HG03139 (cell line): Measurements from ENCODE around the gene ATAD1.
"Not testable (repeated sequence)": the region's sequence is repeated elsewhere in the genome, so short reads cannot be mapped to it uniquely, and the experiment has no call there.

Experiments used
- ATAC-seq: cut with Tn5 transposase; IDR thresholded peaks from one replicate; pipeline ENCODE4 v1.9.1; 2021; ENCODE audit not compliant: unreplicated experiment

ATAD1 gene

GRCh38 chr10:87817609-87818504, at the start of gene ATAD1:
ATAD1 (minus strand) TSS chr10:87818226; CDS start chr10:87814599, 3,627 bp downstream.
- peak; percentile 71 for ATAC-seq

DNA sequence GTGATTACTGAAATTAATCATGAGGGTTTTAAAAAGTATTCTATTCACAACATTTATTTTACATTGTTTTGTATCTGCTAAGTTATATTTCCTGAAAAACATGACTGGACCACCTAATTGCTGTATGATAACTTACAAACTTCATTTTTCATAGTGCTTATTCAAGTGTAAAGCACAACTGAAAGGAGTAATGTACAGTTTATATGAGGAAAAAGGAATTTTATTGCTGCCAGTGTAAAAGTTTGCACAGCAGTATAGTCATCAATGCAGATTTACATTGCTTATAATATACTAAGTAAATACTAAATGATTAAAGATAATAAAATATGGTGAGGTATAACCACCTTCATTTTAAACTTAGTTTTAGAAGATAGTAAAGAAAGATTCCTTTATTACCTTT, 49.4 kb upstream of the ATAD1 start:
- no peak for ATAC-seq

GRCh38 chr10:87866412-87866974, 48.5 kb upstream of the ATAD1 start:
- no peak for ATAC-seq

- no peak for ATAC-seq
These were observed 47.3 kb upstream of the ATAD1 start for GRCh38 chr10:87865241-87865881.

GRCh38 chr10:87864496-87865059, 46.6 kb upstream of the ATAD1 start:
- no peak for ATAC-seq

DNA sequence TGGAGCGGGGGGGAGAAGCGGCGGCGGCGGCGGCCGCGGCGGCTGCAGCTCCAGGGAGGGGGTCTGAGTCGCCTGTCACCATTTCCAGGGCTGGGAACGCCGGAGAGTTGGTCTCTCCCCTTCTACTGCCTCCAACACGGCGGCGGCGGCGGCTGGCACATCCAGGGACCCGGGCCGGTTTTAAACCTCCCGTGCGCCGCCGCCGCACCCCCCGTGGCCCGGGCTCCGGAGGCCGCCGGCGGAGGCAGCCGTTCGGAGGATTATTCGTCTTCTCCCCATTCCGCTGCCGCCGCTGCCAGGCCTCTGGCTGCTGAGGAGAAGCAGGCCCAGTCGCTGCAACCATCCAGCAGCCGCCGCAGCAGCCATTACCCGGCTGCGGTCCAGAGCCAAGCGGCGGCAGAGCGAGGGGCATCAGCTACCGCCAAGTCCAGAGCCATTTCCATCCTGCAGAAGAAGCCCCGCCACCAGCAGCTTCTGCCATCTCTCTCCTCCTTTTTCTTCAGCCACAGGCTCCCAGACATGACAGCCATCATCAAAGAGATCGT, 46.0 kb upstream of the ATAD1 start:
- not testable (repeated sequence) for ATAC-seq

- ATAC-seq, result peak; percentile 30
These were observed 45.3 kb upstream of the ATAD1 start, which contains the start of the genes KLLN and PTEN for GRCh38 chr10:87863053-87863943. KLLN (minus strand) TSS chr10:87863533; CDS start chr10:87862487, 1,046 bp downstream. PTEN (plus strand) TSS chr10:87863625; CDS start chr10:87864470, 845 bp downstream.

GRCh38 chr10:87862679-87863052, 44.6 kb upstream of the ATAD1 start:
- ATAC-seq, result peak; percentile 7

DNA sequence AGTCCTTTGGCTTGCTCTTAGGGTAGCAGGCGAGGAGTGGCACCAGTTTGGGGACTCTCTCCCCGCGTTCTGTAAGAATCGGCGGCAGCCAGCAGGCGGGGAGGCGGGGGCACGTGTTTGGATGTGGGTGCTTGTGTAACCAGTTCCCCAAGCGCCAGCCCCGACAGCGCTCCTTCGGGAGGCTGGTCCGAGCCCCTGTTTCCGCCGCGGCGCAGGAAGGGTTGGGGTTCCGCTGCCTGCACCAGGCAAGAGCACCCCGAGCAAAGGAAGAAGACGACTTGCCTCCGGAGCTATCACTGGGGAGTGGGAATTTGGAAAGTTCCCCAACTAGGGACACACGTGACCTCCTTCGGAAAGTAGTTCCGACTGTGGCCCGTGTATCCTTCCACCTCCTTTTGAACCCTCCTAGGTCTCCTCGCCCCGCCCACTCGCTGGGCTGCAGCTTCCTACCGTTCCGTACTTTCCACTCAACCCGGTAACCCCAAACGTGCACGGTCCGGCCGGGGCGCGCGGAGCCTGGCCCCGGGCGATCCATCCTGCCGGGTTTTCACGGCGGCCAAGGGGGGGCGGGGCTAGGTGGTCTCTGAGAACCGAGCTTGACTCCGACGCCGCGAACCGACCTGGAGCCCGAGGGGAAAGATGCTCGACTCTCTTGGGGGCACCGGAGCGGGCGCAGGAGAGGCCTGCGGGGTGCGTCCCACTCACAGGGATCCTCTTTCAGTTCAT, 44.1 kb upstream of the ATAD1 start:
- peak; percentile 46 for ATAC-seq

DNA sequence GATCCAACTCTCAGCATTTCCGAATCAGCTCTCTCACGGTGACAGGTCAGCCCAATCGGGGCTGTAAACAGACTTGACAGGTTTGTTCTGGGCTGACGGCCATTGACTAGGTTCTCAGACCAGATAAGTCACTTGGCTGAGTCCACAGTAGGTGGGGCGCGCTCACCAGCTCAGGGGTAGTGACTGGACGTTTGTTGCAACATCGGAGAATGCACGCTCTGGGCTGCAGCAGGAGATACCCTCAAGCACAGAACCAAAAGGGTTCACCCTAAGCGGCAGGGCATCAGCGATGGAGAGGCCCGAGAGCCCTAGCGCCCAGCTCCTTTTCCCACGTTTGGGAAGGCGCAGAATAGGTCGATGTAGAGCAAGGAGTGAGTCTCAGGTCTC, 43.5 kb upstream of the ATAD1 start:
- peak; percentile 11 for ATAC-seq

- no peak for ATAC-seq
These were observed 42.9 kb upstream of the ATAD1 start for GRCh38 chr10:87860816-87861403.

DNA sequence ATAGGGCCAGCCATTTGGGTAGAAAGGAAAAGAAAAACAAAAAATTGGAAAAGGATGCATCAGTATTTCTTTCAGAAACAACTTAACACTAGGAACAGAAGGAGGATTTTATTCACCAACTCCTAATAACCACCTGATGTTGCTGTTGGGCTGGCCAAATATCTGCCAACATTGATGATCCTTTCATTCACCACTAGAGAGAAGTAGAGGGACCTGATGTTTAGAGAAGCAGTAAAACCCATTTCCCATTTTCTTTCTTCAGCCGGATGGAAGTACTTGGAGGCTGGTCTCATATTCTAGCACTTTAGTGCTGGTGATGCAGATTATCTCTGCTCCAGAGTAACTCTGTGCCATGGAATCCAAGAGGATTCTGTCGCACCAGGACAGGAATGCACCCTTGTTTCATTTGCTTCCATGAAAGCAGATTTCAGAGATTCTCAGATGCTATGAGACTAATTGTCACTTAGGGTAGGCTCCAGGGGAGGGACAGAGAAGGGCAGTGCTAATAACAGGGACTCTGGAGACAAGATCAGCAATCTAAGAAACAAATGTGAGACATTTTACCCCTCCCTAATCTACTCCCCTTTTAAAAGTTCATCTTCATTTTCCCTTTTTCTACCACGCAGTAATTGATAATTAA, 42.2 kb upstream of the ATAD1 start:
- no peak for ATAC-seq

DNA sequence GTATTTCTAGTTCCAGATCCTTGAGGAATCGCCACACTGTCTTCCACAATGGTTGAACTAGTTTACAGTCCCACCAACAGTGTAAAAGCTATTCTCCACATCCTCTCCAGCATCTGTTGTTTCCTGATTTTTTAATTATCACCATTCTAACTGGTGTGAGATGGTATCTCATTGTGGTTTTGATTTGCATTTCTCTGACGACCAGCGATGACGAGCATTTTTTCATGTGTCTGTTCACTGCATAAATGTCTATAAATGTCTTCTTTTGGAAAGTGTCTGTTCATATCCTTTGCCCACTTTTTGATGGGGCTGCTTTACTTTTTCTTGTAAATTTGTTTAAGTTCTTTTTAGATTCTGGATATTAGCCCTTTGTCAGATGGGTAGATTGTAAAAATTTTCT, 37.6 kb upstream of the ATAD1 start:
- ATAC-seq, result not testable (repeated sequence)

- ATAC-seq, result not testable (repeated sequence)
These were observed 37.2 kb upstream of the ATAD1 start for GRCh38 chr10:87855247-87855646.

- ATAC-seq, result no peak
These were observed 34.1 kb upstream of the ATAD1 start for GRCh38 chr10:87852089-87852488.

DNA sequence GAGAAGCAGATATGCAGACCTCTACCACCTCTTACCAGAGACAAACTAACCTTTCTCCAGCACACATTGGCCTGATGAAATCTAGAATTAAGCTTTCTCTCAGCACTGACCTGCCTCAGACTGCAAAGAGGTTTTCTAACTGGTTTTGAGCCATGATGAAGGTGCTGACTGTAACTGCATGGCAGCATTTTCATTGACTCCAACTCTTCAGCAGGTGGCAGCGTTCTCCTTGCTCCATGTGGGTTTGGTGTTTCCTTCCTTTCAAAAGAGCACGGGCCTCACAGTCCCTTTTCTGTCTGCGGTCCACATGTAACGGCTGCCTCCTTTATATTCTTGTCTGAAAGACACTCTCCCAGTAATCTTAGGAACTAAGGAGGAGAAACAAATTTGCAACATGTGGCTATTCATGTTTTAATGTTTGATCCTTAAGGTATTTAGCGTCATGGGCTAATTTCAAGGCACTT, 32.7 kb upstream of the ATAD1 start:
- ATAC-seq, result no peak

GRCh38 chr10:87849001-87849400, 31.0 kb upstream of the ATAD1 start:
- no peak for ATAC-seq

DNA sequence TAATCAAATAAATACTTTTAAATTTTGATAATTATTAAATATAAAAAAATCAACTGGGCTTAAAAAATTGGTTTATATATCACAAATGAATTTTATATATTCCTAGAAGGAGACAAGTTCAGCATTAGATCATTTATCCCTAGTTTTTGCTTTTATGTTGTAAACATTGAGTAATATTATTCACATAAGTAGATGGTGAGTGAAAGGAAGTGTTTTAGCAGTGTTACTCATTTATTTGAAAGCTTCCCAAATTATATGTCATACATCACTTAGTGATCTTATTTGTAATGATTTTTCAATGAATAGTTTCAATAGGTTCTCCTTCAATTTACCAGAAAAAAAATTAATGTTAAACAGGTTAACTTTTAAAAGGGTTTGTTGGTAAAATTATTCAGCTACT, 29.5 kb upstream of the ATAD1 start:
- no peak for ATAC-seq
